ENCODE results near the gene LRRK2. TPM values are rescaled to one million over a fixed set of nuclear protein-coding genes. Genes with fewer than 3 reads are reported as not detected.

The LRRK2 gene
- total RNA-seq, 1 experiment from 2014 or later = 0.13 TPM

GRCh38 chr12:40309001-40309400, 84.2 kb downstream of the LRRK2 start:
- DNase-seq (ENCODE audit: low read depth, low spot score) (no peak), ATAC-seq (no peak)
- Histone ChIP-seq H3K36me3 (ENCODE audit: control insufficient read depth, insufficient read depth, low read length) (no peaks in the 10 kb centered on the region), H3K27ac (ENCODE audit: low read length) (no peak overlapping the region), H3K4me3 (ENCODE audit: low read depth in 2 of 2, low read length in 2 of 2) (no peak overlapping the region), H3K27me3 (ENCODE audit: control insufficient read depth, insufficient read depth, low read length) (no peaks in the 10 kb centered on the region), H3K4me1 (ENCODE audit: control insufficient read depth, insufficient read depth, low read length) (no peaks in the 10 kb centered on the region), H3K9me3 (ENCODE audit: control insufficient read depth, insufficient read depth, low read depth, low read length) (no peaks in the 10 kb centered on the region)
- ChIA-PET POLR2A (no interaction called here), CTCF (no interaction called here)
- no TSS peak for BruUV-seq (replicated peaks)
- no peak for TF ChIP-seq POLR2AphosphoS5 (IDR thresholded peaks at IDR 0.05; ENCODE audit: low read depth, low read length)
- intact Hi-C loops (cut with micrococcal nuclease; ENCODE audit: unreplicated experiment) = no loop called here
- in situ Hi-C loops (cut with HindIII; ENCODE audit: low pct_unique_long_range_greater_than_20kb, low sequenced_read_pairs) = no loop called here

GRCh38 chr12:40310211-40310610, 85.4 kb downstream of the LRRK2 start:
- no peak overlapping the region for H3K27ac ChIP-seq (ENCODE audit: low read length)
- H3K4me1 ChIP-seq (ENCODE audit: control insufficient read depth, insufficient read depth, low read length) = no peaks in the 10 kb centered on the region
- no peaks in the 10 kb centered on the region for H3K36me3 ChIP-seq (ENCODE audit: control insufficient read depth, insufficient read depth, low read length)
- H3K4me3 ChIP-seq (ENCODE audit: low read depth in 2 of 2, low read length in 2 of 2) = no peak overlapping the region
- no peak for TF ChIP-seq POLR2AphosphoS5 (IDR thresholded peaks at IDR 0.05; ENCODE audit: low read depth, low read length)
- no peak for TF ChIP-seq REST (IDR thresholded peaks at IDR 0.05; ENCODE audit: insufficient read depth in 1 of 2, low read depth in 2 of 2, low read length in 1 of 2)
- TF ChIP-seq TCF7L2 (IDR thresholded peaks at IDR 0.05; ENCODE audit: low read depth, low read length) = no peak
- TF ChIP-seq SIN3A (IDR thresholded peaks at IDR 0.05; ENCODE audit: borderline replicate concordance, insufficient read depth, low read depth, low read length) = no peak
- no peak for TF ChIP-seq CTCF (IDR thresholded peaks at IDR 0.05)
- ChIA-PET CTCF (no interaction called here), POLR2A (no interaction called here)
- intact Hi-C loops (cut with micrococcal nuclease; ENCODE audit: unreplicated experiment) (no loop called here), in situ Hi-C loops (cut with HindIII; ENCODE audit: low pct_unique_long_range_greater_than_20kb, low sequenced_read_pairs) (no loop called here)
- no peaks in the 10 kb centered on the region for H3K27me3 ChIP-seq (ENCODE audit: control insufficient read depth, insufficient read depth, low read length)
- ATAC-seq (no peak), DNase-seq (ENCODE audit: low read depth, low spot score) (no peak)
- BruUV-seq (replicated peaks) = no TSS peak
- H3K9me3 ChIP-seq (ENCODE audit: control insufficient read depth, insufficient read depth, low read depth, low read length) = no peaks in the 10 kb centered on the region

- no peak for DNase-seq (ENCODE audit: low read depth, low spot score)
- CTCF ChIA-PET = no interaction called here
- POLR2A ChIA-PET = no interaction called here
- TF ChIP-seq POLR2AphosphoS5 (IDR thresholded peaks at IDR 0.05; ENCODE audit: low read depth, low read length) (no peak), SIN3A (IDR thresholded peaks at IDR 0.05; ENCODE audit: borderline replicate concordance, insufficient read depth, low read depth, low read length) (no peak), CTCF (IDR thresholded peaks at IDR 0.05) (no peak), TCF7L2 (IDR thresholded peaks at IDR 0.05; ENCODE audit: low read depth, low read length) (no peak), REST (IDR thresholded peaks at IDR 0.05; ENCODE audit: insufficient read depth in 1 of 2, low read depth in 2 of 2, low read length in 1 of 2) (no peak)
- BruUV-seq (replicated peaks) = no TSS peak
- ATAC-seq = no peak
- Histone ChIP-seq H3K9me3 (ENCODE audit: control insufficient read depth, insufficient read depth, low read depth, low read length) (no peaks in the 10 kb centered on the region), H3K27me3 (ENCODE audit: control insufficient read depth, insufficient read depth, low read length) (no peaks in the 10 kb centered on the region), H3K36me3 (ENCODE audit: control insufficient read depth, insufficient read depth, low read length) (no peaks in the 10 kb centered on the region), H3K27ac (ENCODE audit: low read length) (no peak overlapping the region), H3K4me1 (ENCODE audit: control insufficient read depth, insufficient read depth, low read length) (no peaks in the 10 kb centered on the region), H3K4me3 (ENCODE audit: low read depth in 2 of 2, low read length in 2 of 2) (no peak overlapping the region)
- in situ Hi-C loops (cut with HindIII; ENCODE audit: low pct_unique_long_range_greater_than_20kb, low sequenced_read_pairs) = no loop called here
- intact Hi-C loops (cut with micrococcal nuclease; ENCODE audit: unreplicated experiment) = no loop called here
Measured at GRCh38 chr12:40312196-40312595, 87.4 kb downstream of the LRRK2 start.
